OCI-LY3 (cell line): ENCODE data around the gene VAV2.

Experiments used
- H2AFZ ChIP-seq: fragments of 200-600, 300-600 bp; shearing (Covaris generic); 2 replicates; pipeline ENCODE4 v1.6.0; 2014; ENCODE audit warnings: antibody characterized with exemption, low read depth, low read length
- H3K27ac ChIP-seq: fragments of 200-600, 300-600 bp; sonication (generic); 2 replicates; pipeline ENCODE4 v1.5.1; 2014; ENCODE audit warnings: mild to moderate bottlenecking, low read length, moderate library complexity, mixed read lengths
- H3K27me3 ChIP-seq: fragments of 200-600, 300-600 bp; sonication (generic); 2 replicates; pipeline ENCODE4 v1.6.1; 2014; ENCODE audit warnings: low read depth, low read length, mixed read lengths
- H3K36me3 ChIP-seq: fragments of 200-600, 300-600 bp; sonication (generic); replicated peaks from 2 replicates; pipeline ENCODE3; 2014; ENCODE audit warnings: low read depth, low read length, mixed read lengths
- H3K4me1 ChIP-seq: fragments of 300-600, 200-600 bp; sonication (generic); 2 replicates; pipeline ENCODE4 v1.6.1; 2014; ENCODE audit warnings: low read length, mixed read lengths
- H3K4me2 ChIP-seq: fragments of 200-600, 300-600 bp; sonication (generic); 2 replicates; pipeline ENCODE4 v1.6.1; 2014; ENCODE audit warnings: low read length, mixed read lengths
- H3K4me3 ChIP-seq: fragments of 300-600, 200-600 bp; sonication (generic); 2 replicates; pipeline ENCODE4 v1.5.1; 2014; ENCODE audit warnings: antibody characterized with exemption, mild to moderate bottlenecking, low read length, moderate library complexity
- H3K79me2 ChIP-seq: fragments of 300-600, 200-600 bp; shearing (Covaris generic); 2 replicates; pipeline ENCODE4 v1.6.1; 2014; ENCODE audit warnings: mild to moderate bottlenecking, low read length, mixed read lengths
- H3K9ac ChIP-seq: fragments of 300-600, 200-600 bp; shearing (Covaris generic); 2 replicates; pipeline ENCODE4 v1.6.0; 2014; ENCODE audit warnings: mild to moderate bottlenecking, low read length, moderate library complexity
- H3K9me3 ChIP-seq: fragments of 200-600, 300-600 bp; shearing (Covaris generic); 2 replicates; pipeline ENCODE4 v1.6.1; 2014; ENCODE audit warnings: low read length, mixed read lengths; ENCODE audit not compliant: insufficient read depth
- H4K20me1 ChIP-seq: fragments of 200-600, 300-600 bp; sonication (generic); 2 replicates; pipeline ENCODE4 v1.6.1; 2016; ENCODE audit warnings: low read length, mixed read lengths; ENCODE audit not compliant: insufficient read depth
- EZH2phosphoT487 ChIP-seq: fragments of 200-600 bp; shearing (Covaris generic); IDR thresholded peaks from 2 replicates; pipeline ENCODE4 v1.6.1; 2018; ENCODE audit warnings: antibody characterized with exemption, mixed run types, low read depth
- TF ChIP-seq, protein P1 (sequence below): fragments of 200-600, 300-600 bp; sonication (generic); IDR thresholded peaks from 2 replicates; pipeline ENCODE4 v1.5.1; 2014; ENCODE audit warnings: antibody characterized with exemption, low read length, low read depth

The VAV2 gene

DNA sequence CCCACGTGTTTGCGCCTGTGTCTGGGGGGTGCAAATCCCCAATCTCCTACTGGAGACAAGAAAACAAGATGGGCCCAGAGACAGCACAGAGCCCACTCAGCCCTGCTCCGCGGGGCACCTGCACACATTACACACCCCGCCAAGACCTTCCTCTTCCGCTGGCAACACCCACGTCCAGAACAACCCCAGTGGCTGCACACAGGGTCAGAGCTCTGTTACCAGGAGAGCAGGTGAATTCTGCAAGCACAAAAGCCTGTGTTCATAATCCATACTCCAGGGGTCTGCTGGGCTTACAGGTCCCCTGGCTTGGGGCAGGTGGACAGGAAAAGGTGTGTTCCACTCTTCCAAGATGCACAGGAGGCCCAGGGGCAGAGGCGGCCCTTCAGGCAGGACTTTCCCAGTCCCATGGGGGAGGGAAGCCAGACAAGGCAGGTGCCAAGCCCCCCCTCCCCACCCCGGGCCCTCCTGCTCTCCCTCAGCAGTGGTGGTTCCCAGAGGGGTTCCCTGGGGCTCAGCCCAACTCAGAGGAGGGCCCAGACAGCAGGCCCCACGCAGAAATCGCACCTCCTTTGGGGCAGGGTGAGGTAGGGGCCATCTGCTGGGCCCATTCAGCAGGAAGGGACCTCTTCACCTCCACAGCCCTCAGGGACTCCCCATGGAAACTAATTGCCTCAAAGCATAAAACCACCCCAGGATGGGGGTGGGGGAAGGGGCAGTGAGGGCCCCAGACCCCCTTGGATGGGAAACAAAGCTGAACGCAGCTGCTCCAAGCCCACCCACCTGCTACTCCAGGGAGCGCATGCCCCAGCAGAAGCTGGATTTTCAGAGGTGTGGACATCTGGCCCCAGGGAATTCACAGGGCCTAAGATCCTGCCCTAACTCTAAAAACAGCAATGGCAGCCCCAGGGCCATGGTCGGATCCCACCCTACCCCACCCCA, 105.3 kb downstream of the VAV2 start:
- Histone ChIP-seq H3K4me3 (no peak overlapping the region), H3K4me2 (no peak overlapping the region), H3K27me3 (no peaks in the 10 kb centered on the region), H3K9ac (no peak overlapping the region), H2AFZ (no peak overlapping the region), H3K27ac (no peak overlapping the region), H3K4me1 (no peaks in the 10 kb centered on the region), H3K79me2 (peaks cover 90% of the 10 kb centered on the region), H3K9me3 (no peaks in the 10 kb centered on the region), H4K20me1 (peaks cover 82% of the 10 kb centered on the region), H3K36me3 (peaks cover 5% of the 10 kb centered on the region)
- TF ChIP-seq EZH2phosphoT487: no peak
- TF ChIP-seq, protein P1, sequence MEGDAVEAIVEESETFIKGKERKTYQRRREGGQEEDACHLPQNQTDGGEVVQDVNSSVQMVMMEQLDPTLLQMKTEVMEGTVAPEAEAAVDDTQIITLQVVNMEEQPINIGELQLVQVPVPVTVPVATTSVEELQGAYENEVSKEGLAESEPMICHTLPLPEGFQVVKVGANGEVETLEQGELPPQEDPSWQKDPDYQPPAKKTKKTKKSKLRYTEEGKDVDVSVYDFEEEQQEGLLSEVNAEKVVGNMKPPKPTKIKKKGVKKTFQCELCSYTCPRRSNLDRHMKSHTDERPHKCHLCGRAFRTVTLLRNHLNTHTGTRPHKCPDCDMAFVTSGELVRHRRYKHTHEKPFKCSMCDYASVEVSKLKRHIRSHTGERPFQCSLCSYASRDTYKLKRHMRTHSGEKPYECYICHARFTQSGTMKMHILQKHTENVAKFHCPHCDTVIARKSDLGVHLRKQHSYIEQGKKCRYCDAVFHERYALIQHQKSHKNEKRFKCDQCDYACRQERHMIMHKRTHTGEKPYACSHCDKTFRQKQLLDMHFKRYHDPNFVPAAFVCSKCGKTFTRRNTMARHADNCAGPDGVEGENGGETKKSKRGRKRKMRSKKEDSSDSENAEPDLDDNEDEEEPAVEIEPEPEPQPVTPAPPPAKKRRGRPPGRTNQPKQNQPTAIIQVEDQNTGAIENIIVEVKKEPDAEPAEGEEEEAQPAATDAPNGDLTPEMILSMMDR: no peak

DNA sequence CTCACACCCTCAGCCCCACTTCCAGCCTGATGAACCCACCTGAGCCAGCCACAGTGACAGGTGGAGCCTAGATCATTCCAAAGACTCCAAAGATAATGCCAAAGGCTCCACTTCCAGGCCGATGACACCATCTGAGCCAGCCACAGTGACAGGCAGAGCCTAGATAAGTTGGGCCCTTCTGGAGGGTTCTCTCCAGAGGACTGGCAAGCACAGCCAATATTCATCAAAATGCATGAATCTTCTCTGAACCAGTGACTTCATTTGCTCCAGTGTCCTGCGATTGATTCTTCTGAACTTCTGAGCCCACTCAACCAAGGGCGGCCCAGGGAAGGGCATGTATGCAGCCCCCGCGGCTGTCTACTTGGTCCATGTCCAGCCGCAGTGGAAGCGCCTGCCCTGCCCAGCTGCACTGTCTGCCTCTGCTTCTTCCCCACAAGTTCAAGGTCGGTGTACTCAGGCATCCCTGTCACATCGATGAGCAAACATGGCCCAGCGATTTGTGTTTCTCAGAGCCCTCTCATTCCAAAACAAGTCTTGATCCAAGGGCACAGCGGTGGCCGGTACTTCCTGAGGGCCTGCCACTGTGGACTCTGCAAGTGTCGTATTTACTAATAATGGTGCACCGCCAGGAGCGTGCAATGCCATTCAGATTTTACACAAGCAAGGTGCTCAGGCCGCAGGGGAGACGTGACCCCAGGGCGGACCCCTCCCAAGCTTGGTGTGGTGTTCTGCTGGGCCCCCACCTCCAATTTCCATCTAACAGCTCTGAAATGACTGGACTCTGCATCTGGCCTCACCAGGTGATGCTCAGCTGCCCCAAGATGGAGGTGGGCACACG, 107.0 kb downstream of the VAV2 start:
- no peak overlapping the region for H3K9ac ChIP-seq
- H3K9me3 ChIP-seq: no peaks in the 10 kb centered on the region
- no peak overlapping the region for H3K4me2 ChIP-seq
- peaks cover 2% of the 10 kb centered on the region for H3K36me3 ChIP-seq
- TF ChIP-seq EZH2phosphoT487: no peak
- TF ChIP-seq, protein P1: no peak
- H3K79me2 ChIP-seq: peaks cover 98% of the 10 kb centered on the region
- no peak overlapping the region for H3K27ac ChIP-seq
- H4K20me1 ChIP-seq: peaks cover 92% of the 10 kb centered on the region
- H2AFZ ChIP-seq: no peak overlapping the region
- H3K4me1 ChIP-seq: no peaks in the 10 kb centered on the region
- no peak overlapping the region for H3K4me3 ChIP-seq
- H3K27me3 ChIP-seq: no peaks in the 10 kb centered on the region

DNA sequence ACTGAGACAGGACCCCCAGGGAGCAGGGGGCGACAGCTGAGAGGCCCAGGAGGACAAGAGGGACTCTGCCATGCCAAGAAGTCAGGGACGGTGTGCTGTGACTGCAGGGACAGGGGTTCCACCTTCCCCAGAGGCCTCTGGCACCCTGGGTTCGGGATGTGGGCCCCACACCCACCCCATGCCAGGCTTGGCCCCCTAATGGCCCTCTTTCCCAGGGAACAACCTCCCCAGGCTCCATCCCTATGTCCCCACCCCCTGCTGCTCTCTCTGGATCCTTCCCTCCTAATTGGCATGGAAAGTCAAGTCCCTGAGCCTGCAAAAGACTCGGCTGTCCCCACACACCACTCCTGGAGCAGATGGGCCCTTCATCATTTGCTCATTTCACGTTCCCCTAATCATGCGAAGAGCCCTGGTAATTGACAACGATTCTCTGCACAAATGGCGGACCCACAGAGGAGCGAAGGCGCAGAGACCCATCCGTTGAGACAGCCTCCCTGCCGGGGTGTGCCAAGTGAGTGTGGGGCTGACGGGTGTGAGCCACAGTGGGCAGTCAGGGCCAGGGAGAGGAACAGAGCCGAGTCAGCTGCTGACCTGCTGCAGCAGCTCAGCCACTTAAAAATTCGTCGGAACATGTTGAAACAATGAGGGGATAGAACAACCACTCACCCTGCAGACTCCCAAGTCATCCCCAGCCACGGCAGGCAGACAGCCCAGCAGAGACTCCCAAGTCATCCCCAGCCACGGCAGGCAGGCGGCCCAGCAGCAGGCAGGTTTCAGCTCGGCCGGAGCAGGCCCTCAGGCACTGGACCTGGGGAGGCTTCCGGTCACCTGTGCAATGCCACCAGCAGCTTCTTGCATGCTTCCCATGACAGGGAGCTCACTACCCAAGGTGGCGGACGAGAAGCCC, 109.0 kb downstream of the VAV2 start:
- TF ChIP-seq EZH2phosphoT487: no peak
- TF ChIP-seq, protein P1: no peak
- Histone ChIP-seq H3K9ac (no peak overlapping the region), H3K27ac (no peak overlapping the region), H4K20me1 (peaks cover 94% of the 10 kb centered on the region), H3K36me3 (no peaks in the 10 kb centered on the region), H3K4me1 (no peaks in the 10 kb centered on the region), H3K4me2 (no peak overlapping the region), H3K4me3 (no peak overlapping the region), H3K79me2 (peaks cover 98% of the 10 kb centered on the region), H2AFZ (no peak overlapping the region), H3K9me3 (no peaks in the 10 kb centered on the region), H3K27me3 (no peaks in the 10 kb centered on the region)
